BLaER1 (cell line): ENCODE results near the gene CELA3B.
"Not testable (repeated sequence)": the region's sequence is repeated elsewhere in the genome, so short reads cannot be mapped to it uniquely, and the experiment has no call there.

ENCODE experiments used
- H3K27ac ChIP-seq: shearing (Covaris generic); formaldehyde crosslinking; 2 replicates; pipeline ENCODE4 v1.8.1; 2022
- H3K27me3 ChIP-seq: shearing (Covaris generic); formaldehyde crosslinking; 2 replicates; pipeline ENCODE4 v1.8.1; 2022
- H3K36me3 ChIP-seq: shearing (Covaris generic); formaldehyde crosslinking; 2 replicates; pipeline ENCODE4 v1.8.1; 2022
- H3K4me1 ChIP-seq: shearing (Covaris generic); formaldehyde crosslinking; 2 replicates; pipeline ENCODE4 v1.8.1; 2022
- H3K4me2 ChIP-seq: shearing (Covaris generic); formaldehyde crosslinking; 2 replicates; pipeline ENCODE4 v1.8.1; 2022
- H3K4me3 ChIP-seq: shearing (Covaris generic); formaldehyde crosslinking; 2 replicates; pipeline ENCODE4 v1.8.1; 2022
- H3K9ac ChIP-seq: shearing (Covaris generic); formaldehyde crosslinking; 2 replicates; pipeline ENCODE4 v1.8.1; 2022
- H3K9me3 ChIP-seq: shearing (Covaris generic); formaldehyde crosslinking; 2 replicates; pipeline ENCODE4 v1.8.1; 2022
- H4K20me1 ChIP-seq: shearing (Covaris generic); formaldehyde crosslinking; 2 replicates; pipeline ENCODE4 v1.8.1; 2022
- Cebpa-rat ChIP-seq: shearing (Covaris generic); IDR thresholded peaks from 2 replicates; pipeline ENCODE4 v1.8.1; 2022

Gene CELA3B

GRCh38 chr1:21961799-21962198, 15.0 kb upstream of the CELA3B start:
- Histone ChIP-seq H3K9me3 (no peaks in the 10 kb centered on the region), H3K4me2 (peak overlapping the region; percentile 24; the same call in 1 of the 2 replicates), H3K4me3 (no peak overlapping the region), H4K20me1 (no peaks in the 10 kb centered on the region), H3K27ac (peak overlapping the region; percentile 14), H3K9ac (0 out of 2 replicates have a peak overlapping the region, but pooled peaks have one; percentile 34), H3K27me3 (no peaks in the 10 kb centered on the region), H3K36me3 (no peaks in the 10 kb centered on the region), H3K4me1 (peaks cover 52% of the 10 kb centered on the region)
- TF ChIP-seq Cebpa-rat: no peak

GRCh38 chr1:21963477-21964217, 13.2 kb upstream of the CELA3B start:
- Histone ChIP-seq H3K4me2 (no peak overlapping the region), H4K20me1 (no peaks in the 10 kb centered on the region), H3K27ac (no peak overlapping the region), H3K36me3 (no peaks in the 10 kb centered on the region), H3K9me3 (no peaks in the 10 kb centered on the region), H3K9ac (no peak overlapping the region), H3K27me3 (no peaks in the 10 kb centered on the region), H3K4me3 (no peak overlapping the region), H3K4me1 (peaks cover 33% of the 10 kb centered on the region)
- TF ChIP-seq Cebpa-rat: no peak

- no peak overlapping the region for H3K27ac ChIP-seq
- H4K20me1 ChIP-seq: no peaks in the 10 kb centered on the region
- no peaks in the 10 kb centered on the region for H3K36me3 ChIP-seq
- no peak overlapping the region for H3K9ac ChIP-seq
- no peak for TF ChIP-seq Cebpa-rat
- H3K9me3 ChIP-seq: no peaks in the 10 kb centered on the region
- H3K4me1 ChIP-seq: peaks cover 15% of the 10 kb centered on the region
- no peaks in the 10 kb centered on the region for H3K27me3 ChIP-seq
- H3K4me3 ChIP-seq: no peak overlapping the region
- H3K4me2 ChIP-seq: no peak overlapping the region
Measured at GRCh38 chr1:21966247-21967000, 10.4 kb upstream of the CELA3B start.

- not testable (repeated sequence) for H3K9me3 ChIP-seq, H3K4me1 ChIP-seq, H3K27me3 ChIP-seq, H3K9ac ChIP-seq, H4K20me1 ChIP-seq, H3K27ac ChIP-seq, H3K36me3 ChIP-seq, H3K4me2 ChIP-seq, H3K4me3 ChIP-seq
Measured at GRCh38 chr1:21967216-21967615, 9.6 kb upstream of the CELA3B start.

- H4K20me1 ChIP-seq, H3K4me2 ChIP-seq, H3K27ac ChIP-seq, H3K27me3 ChIP-seq, H3K4me3 ChIP-seq, H3K36me3 ChIP-seq, H3K4me1 ChIP-seq, H3K9me3 ChIP-seq, H3K9ac ChIP-seq: not testable (repeated sequence)
Measured at GRCh38 chr1:21969066-21969465, 7.8 kb upstream of the CELA3B start.

- not testable (repeated sequence) for H3K27ac ChIP-seq, H4K20me1 ChIP-seq, H3K27me3 ChIP-seq, H3K4me3 ChIP-seq, H3K9ac ChIP-seq, H3K4me1 ChIP-seq, H3K36me3 ChIP-seq, H3K4me2 ChIP-seq, H3K9me3 ChIP-seq
Measured at GRCh38 chr1:21970523-21970922, 6.3 kb upstream of the CELA3B start.

- H3K27me3 ChIP-seq, H3K9me3 ChIP-seq, H3K4me3 ChIP-seq, H4K20me1 ChIP-seq, H3K4me1 ChIP-seq, H3K9ac ChIP-seq, H3K36me3 ChIP-seq, H3K27ac ChIP-seq: not testable (repeated sequence)
- peak overlapping the region; percentile 36; the same call in 1 of the 2 replicates for H3K4me2 ChIP-seq
Measured at GRCh38 chr1:21972973-21973441, 3.8 kb upstream of the CELA3B start.

GRCh38 chr1:21973948-21974347, 2.9 kb upstream of the CELA3B start:
- not testable (repeated sequence) for H3K9me3 ChIP-seq, H3K4me3 ChIP-seq, H3K36me3 ChIP-seq, H3K27me3 ChIP-seq, H3K9ac ChIP-seq, H3K27ac ChIP-seq, H3K4me1 ChIP-seq, H4K20me1 ChIP-seq
- H3K4me2 ChIP-seq: peak overlapping the region; percentile 36; the same call in 1 of the 2 replicates

GRCh38 chr1:21974699-21975098, 2.1 kb upstream of the CELA3B start:
- not testable (repeated sequence) for H4K20me1 ChIP-seq, H3K9ac ChIP-seq, H3K4me3 ChIP-seq, H3K9me3 ChIP-seq, H3K27me3 ChIP-seq, H3K27ac ChIP-seq, H3K36me3 ChIP-seq, H3K4me1 ChIP-seq, H3K4me2 ChIP-seq

- H4K20me1 ChIP-seq, H3K36me3 ChIP-seq, H3K4me3 ChIP-seq, H3K4me1 ChIP-seq, H3K9me3 ChIP-seq, H3K9ac ChIP-seq, H3K27ac ChIP-seq, H3K27me3 ChIP-seq, H3K4me2 ChIP-seq: not testable (repeated sequence)
Measured at GRCh38 chr1:21975296-21975695, 1.5 kb upstream of the CELA3B start.

GRCh38 chr1:21978209-21978608, 1.4 kb downstream of the CELA3B start:
- not testable (repeated sequence) for H3K9ac ChIP-seq, H3K4me2 ChIP-seq, H3K27ac ChIP-seq, H3K36me3 ChIP-seq, H3K9me3 ChIP-seq, H3K4me1 ChIP-seq, H3K4me3 ChIP-seq, H4K20me1 ChIP-seq, H3K27me3 ChIP-seq

- H3K9ac ChIP-seq, H3K27ac ChIP-seq, H3K4me2 ChIP-seq, H3K4me1 ChIP-seq, H3K9me3 ChIP-seq, H3K27me3 ChIP-seq, H4K20me1 ChIP-seq, H3K4me3 ChIP-seq, H3K36me3 ChIP-seq: not testable (repeated sequence)
Measured at GRCh38 chr1:21980515-21981220, 3.8 kb downstream of the CELA3B start.

- H3K4me3 ChIP-seq, H3K36me3 ChIP-seq, H4K20me1 ChIP-seq, H3K4me1 ChIP-seq, H3K27me3 ChIP-seq, H3K9ac ChIP-seq, H3K27ac ChIP-seq, H3K9me3 ChIP-seq, H3K4me2 ChIP-seq: not testable (repeated sequence)
Measured at GRCh38 chr1:21981253-21981652, 4.4 kb downstream of the CELA3B start.

- not testable (repeated sequence) for H3K9ac ChIP-seq, H3K36me3 ChIP-seq, H3K4me3 ChIP-seq, H4K20me1 ChIP-seq, H3K9me3 ChIP-seq, H3K4me1 ChIP-seq, H3K4me2 ChIP-seq, H3K27me3 ChIP-seq, H3K27ac ChIP-seq
Measured at GRCh38 chr1:21982122-21982521, 5.3 kb downstream of the CELA3B start.
